NB4 (cell line): ENCODE results near the gene ASMT.
A peak's percentile ranks its signal among the peaks of the same experiment; 100 is the strongest.
"Not testable (repeated sequence)": the region's sequence is repeated elsewhere in the genome, so short reads cannot be mapped to it uniquely, and the experiment has no call there.

Experiments used
- DNase-seq: peaks from one replicate; pipeline ENCODE4 v3.0.0; 2010; ENCODE audit warnings: low read depth
- H3K4me3 ChIP-seq: one replicate; pipeline ENCODE4 v1.5.1; 2011; ENCODE audit warnings: mild to moderate bottlenecking, low read depth, low read length, moderate library complexity
- CTCF ChIP-seq: IDR thresholded peaks from one replicate; pipeline ENCODE4 v1.5.1; 2012; ENCODE audit warnings: low read depth, low read length
- MAX ChIP-seq: IDR thresholded peaks from 2 replicates; pipeline ENCODE4 v1.6.1; 2011; ENCODE audit warnings: low read depth, low read length
- MYC ChIP-seq: IDR thresholded peaks from 2 replicates; pipeline ENCODE4 v1.6.1; 2011; ENCODE audit warnings: low read depth, low read length
- POLR2A ChIP-seq: IDR thresholded peaks from 2 replicates; pipeline ENCODE4 v1.6.1; 2011; ENCODE audit warnings: mild to moderate bottlenecking; ENCODE audit not compliant: insufficient read length; ENCODE audit errors: extremely low read depth

The ASMT gene

DNA sequence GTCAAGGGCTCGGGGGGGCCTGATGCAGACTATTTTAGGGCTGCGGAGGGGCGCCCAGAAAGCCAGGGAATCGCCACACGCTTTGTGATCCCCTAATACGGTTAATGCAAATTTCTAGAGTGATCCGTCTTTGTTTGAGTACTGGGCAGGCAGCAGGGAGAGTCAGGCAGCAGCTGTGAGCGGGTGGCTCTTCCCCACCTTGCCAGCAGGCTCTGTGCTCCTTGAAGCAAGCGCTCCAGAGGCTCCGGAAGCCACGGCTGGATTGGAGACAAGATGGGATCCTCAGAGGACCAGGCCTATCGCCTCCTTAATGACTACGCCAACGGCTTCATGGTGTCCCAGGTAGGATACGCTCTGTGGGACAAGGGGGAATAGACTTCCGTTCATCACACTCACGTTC, at the start of gene ASMT:
TSS of gene ASMT (plus strand) at position 133 of the 400 bp plus-strand sequence. CDS start at position 274, 141 bp downstream.
- DNase-seq, result no peak
- no peak within 1 kb of the TSS for H3K4me3 ChIP-seq
- TF ChIP-seq MYC (no peak), MAX (no peak), CTCF (no peak), POLR2A (no peak)

DNA sequence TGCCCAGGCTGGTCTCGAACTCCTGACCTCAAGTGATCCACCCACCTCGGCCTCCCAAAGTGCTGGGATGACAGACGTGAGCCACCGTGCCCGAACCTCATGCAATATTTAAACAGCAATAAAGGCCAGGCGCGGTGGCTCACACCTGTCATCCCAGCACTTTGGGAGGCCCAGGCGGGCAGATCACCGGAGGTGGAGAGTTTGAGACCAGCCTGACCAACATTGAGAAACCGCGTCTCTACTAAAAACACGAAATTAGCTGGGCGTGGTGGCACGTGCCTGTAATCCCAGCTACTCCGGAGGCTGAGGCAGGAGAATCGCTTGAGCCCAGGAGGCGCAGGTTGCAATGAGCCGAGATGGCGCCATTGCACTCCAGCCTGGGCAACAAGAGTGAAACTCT, 40.7 kb upstream of the ASMT start:
- DNase-seq, result not testable (repeated sequence)

DNA sequence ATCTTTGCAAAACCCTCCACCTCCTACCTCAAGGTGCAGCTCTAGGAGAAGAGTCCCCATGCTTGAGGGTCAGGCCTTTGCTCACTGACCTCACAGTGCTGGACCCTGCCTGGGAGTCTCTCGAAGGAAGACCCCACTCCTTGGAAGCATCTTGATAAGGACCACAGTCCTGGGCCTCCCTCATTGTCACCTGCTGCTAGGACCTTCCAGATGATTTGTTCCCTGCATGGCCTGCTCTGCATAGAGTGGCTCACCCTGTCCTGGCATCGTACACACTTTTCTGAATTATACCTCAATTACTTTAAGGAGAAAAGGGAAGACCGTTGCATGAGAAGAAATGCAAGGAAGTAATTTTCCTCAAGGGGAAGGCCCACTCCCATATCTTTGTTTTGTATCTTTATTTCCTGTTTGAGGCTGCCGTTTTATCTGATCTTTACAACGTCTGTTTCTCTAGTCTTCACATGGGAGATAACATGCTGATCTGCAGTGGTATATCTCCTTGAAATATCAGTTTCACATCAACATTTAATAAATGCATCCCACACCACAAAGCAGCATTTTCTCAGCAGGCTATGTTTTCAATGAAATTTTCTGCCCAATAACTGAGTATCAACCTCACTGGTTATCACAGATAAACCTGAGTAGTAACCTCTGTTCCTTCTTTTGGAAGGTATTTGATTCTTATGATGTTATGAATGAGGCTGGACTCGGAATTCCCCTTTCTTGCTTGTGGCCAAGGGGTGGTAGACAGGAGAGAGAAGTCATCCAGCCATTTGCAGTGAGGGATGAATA, 38.5 kb upstream of the ASMT start:
- H3K4me3 ChIP-seq, result no peak overlapping the region
- no peak for TF ChIP-seq MYC
- no peak for TF ChIP-seq POLR2A
- no peak for TF ChIP-seq CTCF
- TF ChIP-seq MAX, result no peak
- DNase-seq, result no peak

More for the DNA sequence above, 40.7 kb upstream of the ASMT start:
- not testable (repeated sequence) for H3K4me3 ChIP-seq

GRCh38 chrX:1577845-1578244, 37.0 kb upstream of the ASMT start:
- H3K4me3 ChIP-seq, result no peak overlapping the region
- DNase-seq, result no peak
- no peak for TF ChIP-seq POLR2A
- no peak for TF ChIP-seq MYC
- no peak for TF ChIP-seq MAX
- no peak for TF ChIP-seq CTCF

- no peak for TF ChIP-seq MYC
- TF ChIP-seq POLR2A, result no peak
- no peak for TF ChIP-seq CTCF
- no peak for TF ChIP-seq MAX
- H3K4me3 ChIP-seq, result no peak overlapping the region
- DNase-seq, result no peak
These were observed 36.2 kb upstream of the ASMT start for GRCh38 chrX:1578511-1579173.

- peak; percentile 84 for DNase-seq
- no peak overlapping the region for H3K4me3 ChIP-seq
- TF ChIP-seq MAX, result no peak
- TF ChIP-seq CTCF, result peak; percentile 70
- TF ChIP-seq POLR2A, result no peak
- no peak for TF ChIP-seq MYC
These were observed 33.7 kb upstream of the ASMT start for GRCh38 chrX:1581132-1581531.
